Upper lobe of left lung (tissue), 4 donors: ENCODE results near the gene MPEG1.

ENCODE experiments used
- POLR2A ChIP-seq, 4 donors: fragments of 450-650 bp; IDR thresholded peaks; one replicate each; pipeline ENCODE4 v1.5.1; 2016 to 2017; ENCODE audit warnings: antibody characterized with exemption in 4 of 4, mild to moderate bottlenecking in 2 of 4
- TF ChIP-seq, protein P1 (sequence below), 6 experiments: fragments of 450-650 bp in 4 of 6; fragments of 200-600 bp in 2 of 6; sonication (generic) in 2 of 6; IDR thresholded peaks; one replicate each; pipeline ENCODE4 v1.5.1; 2016 to 2019; ENCODE audit warnings: antibody characterized with exemption in 6 of 6

- TF ChIP-seq, protein P1, sequence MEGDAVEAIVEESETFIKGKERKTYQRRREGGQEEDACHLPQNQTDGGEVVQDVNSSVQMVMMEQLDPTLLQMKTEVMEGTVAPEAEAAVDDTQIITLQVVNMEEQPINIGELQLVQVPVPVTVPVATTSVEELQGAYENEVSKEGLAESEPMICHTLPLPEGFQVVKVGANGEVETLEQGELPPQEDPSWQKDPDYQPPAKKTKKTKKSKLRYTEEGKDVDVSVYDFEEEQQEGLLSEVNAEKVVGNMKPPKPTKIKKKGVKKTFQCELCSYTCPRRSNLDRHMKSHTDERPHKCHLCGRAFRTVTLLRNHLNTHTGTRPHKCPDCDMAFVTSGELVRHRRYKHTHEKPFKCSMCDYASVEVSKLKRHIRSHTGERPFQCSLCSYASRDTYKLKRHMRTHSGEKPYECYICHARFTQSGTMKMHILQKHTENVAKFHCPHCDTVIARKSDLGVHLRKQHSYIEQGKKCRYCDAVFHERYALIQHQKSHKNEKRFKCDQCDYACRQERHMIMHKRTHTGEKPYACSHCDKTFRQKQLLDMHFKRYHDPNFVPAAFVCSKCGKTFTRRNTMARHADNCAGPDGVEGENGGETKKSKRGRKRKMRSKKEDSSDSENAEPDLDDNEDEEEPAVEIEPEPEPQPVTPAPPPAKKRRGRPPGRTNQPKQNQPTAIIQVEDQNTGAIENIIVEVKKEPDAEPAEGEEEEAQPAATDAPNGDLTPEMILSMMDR (IDR thresholded peaks at IDR 0.05): no peak
- no peak for TF ChIP-seq POLR2A (IDR thresholded peaks at IDR 0.05)
Observed at GRCh38 chr11:59223177-59223576, 10.4 kb upstream of the MPEG1 start.
